ENCODE measurements around the gene TNNC1.

The TNNC1 gene

GRCh38 chr3:52453496-52454249 is at the start of gene TNNC1:
Gene TNNC1 (minus strand): TSS chr3:52454041. CDS start chr3:52454015, 26 bp downstream.
- Histone ChIP-seq H3K27me3 (ENCODE audit: control insufficient read depth, insufficient read depth, low read length) (no peaks in the 10 kb centered on the region), H3K4me3 (ENCODE audit: low read length) (peak within 1 kb of the TSS; percentile 56), H3K9ac (ENCODE audit: low read length) (peak within 1 kb of the TSS; percentile 83), H3K36me3 (ENCODE audit: control insufficient read depth, insufficient read depth, low read length) (no peaks in the 10 kb centered on the region), H3K4me1 (ENCODE audit: control insufficient read depth, insufficient read depth, low read length) (peaks cover 45% of the 10 kb centered on the region), H3K9me3 (ENCODE audit: control insufficient read depth, low read length) (no peaks in the 10 kb centered on the region)

GRCh38 chr3:52502808-52503350 is 49.0 kb upstream of the TNNC1 start:
- no peaks in the 10 kb centered on the region for H3K9me3 ChIP-seq (ENCODE audit: control insufficient read depth, low read length)
- no peaks in the 10 kb centered on the region for H3K4me1 ChIP-seq (ENCODE audit: control insufficient read depth, insufficient read depth, low read length)
- no peak overlapping the region for H3K4me3 ChIP-seq (ENCODE audit: low read length)
- H3K36me3 ChIP-seq (ENCODE audit: control insufficient read depth, insufficient read depth, low read length), result no peaks in the 10 kb centered on the region
- H3K9ac ChIP-seq (ENCODE audit: low read length), result no peak overlapping the region
- no peaks in the 10 kb centered on the region for H3K27me3 ChIP-seq (ENCODE audit: control insufficient read depth, insufficient read depth, low read length)

DNA sequence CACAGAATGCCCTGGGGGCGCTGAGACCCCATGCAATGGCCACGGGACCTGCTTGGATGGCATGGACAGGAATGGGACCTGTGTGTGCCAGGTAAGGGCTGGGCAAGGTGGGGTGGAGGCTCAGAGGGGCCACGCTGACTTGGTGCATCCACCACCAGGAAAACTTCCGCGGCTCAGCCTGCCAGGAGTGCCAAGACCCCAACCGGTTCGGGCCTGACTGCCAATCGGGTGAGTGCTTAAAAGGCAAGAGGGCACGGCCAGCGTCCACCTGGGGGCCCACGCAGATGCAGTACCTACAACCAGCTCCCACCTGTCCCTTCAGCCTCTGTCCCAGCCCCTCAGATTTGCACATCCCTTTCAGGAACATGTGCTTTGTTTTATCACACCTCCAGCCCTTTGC is 48.2 kb upstream of the TNNC1 start:
- no peak overlapping the region for H3K4me3 ChIP-seq (ENCODE audit: low read length)
- H3K36me3 ChIP-seq (ENCODE audit: control insufficient read depth, insufficient read depth, low read length), result no peaks in the 10 kb centered on the region
- no peak overlapping the region for H3K9ac ChIP-seq (ENCODE audit: low read length)
- H3K9me3 ChIP-seq (ENCODE audit: control insufficient read depth, low read length), result no peaks in the 10 kb centered on the region
- no peaks in the 10 kb centered on the region for H3K27me3 ChIP-seq (ENCODE audit: control insufficient read depth, insufficient read depth, low read length)
- no peaks in the 10 kb centered on the region for H3K4me1 ChIP-seq (ENCODE audit: control insufficient read depth, insufficient read depth, low read length)

DNA sequence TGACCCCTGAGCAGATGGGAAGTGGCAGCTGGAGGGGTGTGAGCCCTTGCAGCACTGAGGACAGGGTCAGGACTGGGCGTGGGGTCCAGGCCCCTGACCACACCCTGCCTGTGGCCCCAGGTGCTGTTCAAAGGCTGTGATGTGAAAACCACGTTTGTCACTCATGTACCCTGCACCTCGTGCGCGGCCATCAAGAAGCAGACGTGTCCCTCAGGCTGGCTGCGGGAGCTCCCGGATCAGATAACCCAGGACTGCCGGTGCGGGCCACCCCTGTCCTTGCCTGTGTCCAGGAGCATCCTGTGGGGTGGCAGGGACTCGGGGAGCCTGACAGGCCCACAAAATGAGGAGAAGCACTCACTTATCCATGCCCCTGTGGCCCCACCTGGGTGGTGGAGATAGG is 47.2 kb upstream of the TNNC1 start:
- no peak overlapping the region for H3K4me3 ChIP-seq (ENCODE audit: low read length)
- H3K27me3 ChIP-seq (ENCODE audit: control insufficient read depth, insufficient read depth, low read length), result no peaks in the 10 kb centered on the region
- H3K9ac ChIP-seq (ENCODE audit: low read length), result no peak overlapping the region
- no peaks in the 10 kb centered on the region for H3K4me1 ChIP-seq (ENCODE audit: control insufficient read depth, insufficient read depth, low read length)
- H3K9me3 ChIP-seq (ENCODE audit: control insufficient read depth, low read length), result no peaks in the 10 kb centered on the region
- H3K36me3 ChIP-seq (ENCODE audit: control insufficient read depth, insufficient read depth, low read length), result no peaks in the 10 kb centered on the region

- Histone ChIP-seq H3K4me3 (ENCODE audit: low read length) (no peak overlapping the region), H3K9ac (ENCODE audit: low read length) (no peak overlapping the region), H3K9me3 (ENCODE audit: control insufficient read depth, low read length) (no peaks in the 10 kb centered on the region), H3K27me3 (ENCODE audit: control insufficient read depth, insufficient read depth, low read length) (no peaks in the 10 kb centered on the region), H3K36me3 (ENCODE audit: control insufficient read depth, insufficient read depth, low read length) (no peaks in the 10 kb centered on the region), H3K4me1 (ENCODE audit: control insufficient read depth, insufficient read depth, low read length) (no peaks in the 10 kb centered on the region)
Measured at GRCh38 chr3:52498137-52499054, 44.6 kb upstream of the TNNC1 start.

GRCh38 chr3:52495777-52496602 is 42.1 kb upstream of the TNNC1 start:
- no peaks in the 10 kb centered on the region for H3K9me3 ChIP-seq (ENCODE audit: control insufficient read depth, low read length)
- peaks cover 8% of the 10 kb centered on the region for H3K36me3 ChIP-seq (ENCODE audit: control insufficient read depth, insufficient read depth, low read length)
- H3K27me3 ChIP-seq (ENCODE audit: control insufficient read depth, insufficient read depth, low read length), result no peaks in the 10 kb centered on the region
- peak overlapping the region; percentile 39 for H3K9ac ChIP-seq (ENCODE audit: low read length)
- H3K4me1 ChIP-seq (ENCODE audit: control insufficient read depth, insufficient read depth, low read length), result no peaks in the 10 kb centered on the region
- H3K4me3 ChIP-seq (ENCODE audit: low read length), result no peak overlapping the region

DNA sequence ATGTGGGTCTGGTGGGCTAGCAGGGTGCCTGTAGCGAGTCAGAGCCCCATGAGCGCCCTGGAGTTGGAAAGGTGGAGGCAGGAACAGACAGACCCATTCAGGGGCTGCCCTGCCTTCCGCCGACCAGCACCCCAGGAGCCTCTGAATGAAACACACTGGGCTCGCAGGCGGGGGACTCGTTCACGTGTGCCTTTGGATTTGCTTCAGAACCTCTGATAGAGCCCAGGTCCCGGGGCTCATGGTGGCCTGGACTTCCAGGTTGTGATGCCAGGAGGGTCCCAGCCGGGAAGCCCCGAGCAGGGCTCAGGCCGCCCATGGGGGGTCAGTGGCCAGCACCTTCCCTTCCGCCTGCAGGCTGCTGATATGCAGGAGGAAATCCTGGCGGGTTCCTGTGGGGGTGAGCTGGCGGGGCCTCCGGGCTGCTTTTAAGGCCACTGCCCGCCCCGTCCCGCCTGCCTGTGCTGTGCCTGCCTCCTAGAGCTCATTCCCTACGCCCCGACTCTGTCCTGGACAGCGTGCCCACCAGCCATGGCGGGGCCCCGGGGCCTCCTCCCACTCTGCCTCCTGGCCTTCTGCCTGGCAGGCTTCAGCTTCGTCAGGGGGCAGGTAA is 41.1 kb upstream of the TNNC1 start, which contains the start of gene STAB1:
Gene STAB1 (plus strand): TSS at position 453 of the 610 bp plus-strand sequence. CDS start 76 bp downstream, at position 529.
- Histone ChIP-seq H3K4me1 (ENCODE audit: control insufficient read depth, insufficient read depth, low read length) (no peaks in the 10 kb centered on the region), H3K4me3 (ENCODE audit: low read length) (no peak within 1 kb of the TSS), H3K36me3 (ENCODE audit: control insufficient read depth, insufficient read depth, low read length) (peaks cover 14% of the 10 kb centered on the region), H3K9ac (ENCODE audit: low read length) (peak within 1 kb of the TSS; percentile 39), H3K27me3 (ENCODE audit: control insufficient read depth, insufficient read depth, low read length) (no peaks in the 10 kb centered on the region), H3K9me3 (ENCODE audit: control insufficient read depth, low read length) (no peaks in the 10 kb centered on the region)

- Histone ChIP-seq H3K9me3 (ENCODE audit: control insufficient read depth, low read length) (no peaks in the 10 kb centered on the region), H3K36me3 (ENCODE audit: control insufficient read depth, insufficient read depth, low read length) (peaks cover 18% of the 10 kb centered on the region), H3K9ac (ENCODE audit: low read length) (no peak overlapping the region), H3K4me1 (ENCODE audit: control insufficient read depth, insufficient read depth, low read length) (no peaks in the 10 kb centered on the region), H3K27me3 (ENCODE audit: control insufficient read depth, insufficient read depth, low read length) (no peaks in the 10 kb centered on the region), H3K4me3 (ENCODE audit: low read length) (no peak overlapping the region)
Measured at GRCh38 chr3:52494445-52494844, 40.6 kb upstream of the TNNC1 start.

- no peaks in the 10 kb centered on the region for H3K9me3 ChIP-seq (ENCODE audit: control insufficient read depth, low read length)
- no peak overlapping the region for H3K4me3 ChIP-seq (ENCODE audit: low read length)
- no peaks in the 10 kb centered on the region for H3K4me1 ChIP-seq (ENCODE audit: control insufficient read depth, insufficient read depth, low read length)
- no peaks in the 10 kb centered on the region for H3K27me3 ChIP-seq (ENCODE audit: control insufficient read depth, insufficient read depth, low read length)
- no peak overlapping the region for H3K9ac ChIP-seq (ENCODE audit: low read length)
- peaks cover 18% of the 10 kb centered on the region for H3K36me3 ChIP-seq (ENCODE audit: control insufficient read depth, insufficient read depth, low read length)
Measured at GRCh38 chr3:52493232-52494017, 39.6 kb upstream of the TNNC1 start.

DNA sequence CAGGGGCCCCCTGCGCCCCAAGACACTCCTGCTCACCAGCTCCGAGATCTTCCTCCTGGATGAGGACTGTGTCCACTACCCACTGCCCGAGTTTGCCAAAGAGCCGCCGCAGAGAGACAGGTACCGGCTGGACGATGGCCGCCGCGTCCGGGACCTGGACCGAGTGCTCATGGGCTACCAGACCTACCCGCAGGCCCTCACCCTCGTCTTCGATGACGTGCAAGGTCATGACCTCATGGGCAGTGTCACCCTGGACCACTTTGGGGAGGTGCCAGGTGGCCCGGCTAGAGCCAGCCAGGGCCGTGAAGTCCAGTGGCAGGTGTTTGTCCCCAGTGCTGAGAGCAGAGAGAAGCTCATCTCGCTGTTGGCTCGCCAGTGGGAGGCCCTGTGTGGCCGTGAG is 38.2 kb upstream of the TNNC1 start:
- Histone ChIP-seq H3K4me3 (ENCODE audit: low read length) (no peak overlapping the region), H3K9me3 (ENCODE audit: control insufficient read depth, low read length) (no peaks in the 10 kb centered on the region), H3K4me1 (ENCODE audit: control insufficient read depth, insufficient read depth, low read length) (no peaks in the 10 kb centered on the region), H3K27me3 (ENCODE audit: control insufficient read depth, insufficient read depth, low read length) (no peaks in the 10 kb centered on the region), H3K9ac (ENCODE audit: low read length) (no peak overlapping the region), H3K36me3 (ENCODE audit: control insufficient read depth, insufficient read depth, low read length) (peaks cover 18% of the 10 kb centered on the region)
